ENCODE data around the gene ATP2A3.

Gene ATP2A3

DNA sequence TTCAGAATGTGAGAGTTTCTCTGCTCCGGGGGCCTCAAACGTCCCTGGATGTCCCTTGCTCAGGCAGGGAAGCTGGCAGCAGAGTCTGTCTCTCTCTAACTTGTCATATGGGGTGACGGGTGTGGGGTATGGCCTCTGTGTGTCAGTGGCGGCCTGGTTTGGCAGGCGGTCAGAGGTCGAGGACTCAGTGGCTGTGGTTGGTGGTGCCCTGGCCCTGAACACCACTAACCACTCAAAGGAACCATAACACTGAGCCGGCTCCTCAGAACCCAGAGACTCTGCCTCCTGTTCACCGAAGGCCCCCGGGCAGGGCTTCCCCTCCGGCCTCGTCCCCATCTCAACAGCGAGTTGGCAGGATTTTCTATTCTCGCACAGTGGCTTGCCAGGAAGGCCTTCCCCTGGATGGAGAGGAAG, 48.6 kb downstream of the ATP2A3 start:
- H3K4me2 ChIP-seq (ENCODE audit: low read depth, low read length, poor library complexity, severe bottlenecking) = peak overlapping the region; percentile 92
- H3F3A ChIP-seq (ENCODE audit: low read depth) = no peaks in the 10 kb centered on the region
- no peaks in the 10 kb centered on the region for H3K9me2 ChIP-seq (replicated peaks; ENCODE audit: low read depth, low read length)
- H4K20me1 ChIP-seq (ENCODE audit: insufficient read depth, low read length, poor library complexity, severe bottlenecking) = peaks cover 40% of the 10 kb centered on the region
- H2AFZ ChIP-seq (ENCODE audit: low read length) = peak overlapping the region; percentile 63; the same call in 1 of the 2 replicates
- no peak for TF ChIP-seq EZH2phosphoT487 (IDR thresholded peaks at IDR 0.05; ENCODE audit: borderline replicate concordance)
- 0 out of 2 replicates have a peak, but pooled peaks have one; percentile 18 for TF ChIP-seq CTCF (conservative IDR thresholded peaks at IDR 0.05; ENCODE audit: low read length)
- H3K27me3 ChIP-seq (ENCODE audit: insufficient read depth, low read length, poor library complexity, severe bottlenecking) = no peaks in the 10 kb centered on the region
- no peaks in the 10 kb centered on the region for H3K36me3 ChIP-seq (ENCODE audit: insufficient read depth, low read length)
- H3K9ac ChIP-seq (ENCODE audit: low read depth, low read length, poor library complexity, severe bottlenecking) = peak overlapping the region; percentile 98
- peaks cover 75% of the 10 kb centered on the region for H3K79me2 ChIP-seq (ENCODE audit: insufficient read depth, low read length)
- no peaks in the 10 kb centered on the region for H3K9me3 ChIP-seq (ENCODE audit: insufficient read depth, low read depth, low read length)
- H3K4me3 ChIP-seq (ENCODE audit: low read length, poor library complexity, severe bottlenecking) = peak overlapping the region; percentile 94
- H3K4me1 ChIP-seq (ENCODE audit: insufficient read depth, low read length, poor library complexity, severe bottlenecking) = peaks cover 48% of the 10 kb centered on the region

DNA sequence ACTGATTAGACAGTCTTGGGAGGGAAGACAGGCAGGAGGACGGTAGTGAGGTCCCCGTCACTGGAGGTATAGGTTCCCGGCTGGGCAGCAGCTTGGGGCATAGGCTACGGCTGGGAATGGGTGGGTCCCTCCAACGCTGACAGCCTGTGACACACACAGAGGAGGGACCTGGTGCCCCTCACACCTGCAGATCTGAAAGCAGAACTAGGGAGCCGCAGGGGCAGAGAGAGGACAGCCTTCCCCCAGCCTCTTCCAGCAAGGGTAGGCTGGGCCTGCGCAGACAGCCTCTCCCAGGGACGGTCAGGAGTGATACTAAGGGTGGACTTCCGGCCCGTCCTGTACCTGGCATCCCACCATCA, 49.9 kb downstream of the ATP2A3 start:
- Histone ChIP-seq H3K9me2 (replicated peaks; ENCODE audit: low read depth, low read length) (no peaks in the 10 kb centered on the region), H4K20me1 (ENCODE audit: insufficient read depth, low read length, poor library complexity, severe bottlenecking) (peaks cover 40% of the 10 kb centered on the region), H3F3A (ENCODE audit: low read depth) (no peaks in the 10 kb centered on the region), H3K4me1 (ENCODE audit: insufficient read depth, low read length, poor library complexity, severe bottlenecking) (peaks cover 44% of the 10 kb centered on the region), H2AFZ (ENCODE audit: low read length) (no peak overlapping the region), H3K9me3 (ENCODE audit: insufficient read depth, low read depth, low read length) (no peaks in the 10 kb centered on the region), H3K27me3 (ENCODE audit: insufficient read depth, low read length, poor library complexity, severe bottlenecking) (no peaks in the 10 kb centered on the region), H3K4me3 (ENCODE audit: low read length, poor library complexity, severe bottlenecking) (peak overlapping the region; percentile 94), H3K79me2 (ENCODE audit: insufficient read depth, low read length) (peaks cover 83% of the 10 kb centered on the region), H3K36me3 (ENCODE audit: insufficient read depth, low read length) (no peaks in the 10 kb centered on the region), H3K9ac (ENCODE audit: low read depth, low read length, poor library complexity, severe bottlenecking) (peak overlapping the region; percentile 98), H3K4me2 (ENCODE audit: low read depth, low read length, poor library complexity, severe bottlenecking) (peak overlapping the region; percentile 92)
- TF ChIP-seq EZH2phosphoT487 (IDR thresholded peaks at IDR 0.05; ENCODE audit: borderline replicate concordance) = no peak
- no peak for TF ChIP-seq CTCF (conservative IDR thresholded peaks at IDR 0.05; ENCODE audit: low read length)

DNA sequence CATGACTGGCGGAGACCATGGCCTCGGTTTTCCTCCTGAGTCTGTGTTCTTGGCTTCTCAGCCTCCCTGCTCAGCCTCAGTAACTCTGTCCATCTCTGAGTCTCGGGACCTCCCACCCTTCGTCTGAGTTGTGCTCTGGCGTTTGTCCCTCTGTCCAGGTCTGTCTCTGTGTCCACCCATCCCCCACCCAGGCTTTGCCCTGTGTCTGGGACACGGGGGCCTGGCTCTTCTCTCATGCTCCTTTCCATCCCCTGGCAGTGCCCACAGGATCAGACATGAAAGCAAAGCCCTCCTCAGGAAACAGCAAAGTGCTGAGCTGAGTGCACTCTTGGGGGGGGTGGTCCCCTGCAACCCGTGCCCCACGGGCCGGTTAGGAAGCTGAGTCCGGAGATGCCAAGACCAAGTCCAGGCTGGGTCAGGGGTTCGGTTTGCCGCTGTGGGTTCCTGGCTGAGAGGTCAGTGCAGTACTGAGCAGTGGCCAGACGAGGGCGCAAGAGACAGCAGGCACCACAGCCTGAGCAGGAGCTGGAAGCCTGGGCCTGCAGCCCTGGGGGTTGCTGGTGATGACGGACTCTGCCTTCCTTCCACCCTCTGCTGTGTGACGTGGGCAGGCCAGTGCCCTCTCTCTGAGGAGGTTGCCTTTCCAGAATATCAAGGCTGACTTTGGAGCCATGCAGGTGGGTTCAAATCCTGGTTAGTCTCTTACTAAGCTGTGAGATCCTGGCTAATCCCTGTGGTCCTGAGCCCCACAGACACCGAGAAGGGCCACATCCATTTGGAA, 50.5 kb downstream of the ATP2A3 start:
- Histone ChIP-seq H3K79me2 (ENCODE audit: insufficient read depth, low read length) (peaks cover 81% of the 10 kb centered on the region), H3K36me3 (ENCODE audit: insufficient read depth, low read length) (no peaks in the 10 kb centered on the region), H4K20me1 (ENCODE audit: insufficient read depth, low read length, poor library complexity, severe bottlenecking) (peaks cover 40% of the 10 kb centered on the region), H3K9me3 (ENCODE audit: insufficient read depth, low read depth, low read length) (no peaks in the 10 kb centered on the region), H3K27me3 (ENCODE audit: insufficient read depth, low read length, poor library complexity, severe bottlenecking) (no peaks in the 10 kb centered on the region), H3K9ac (ENCODE audit: low read depth, low read length, poor library complexity, severe bottlenecking) (peak overlapping the region; percentile 98), H3K9me2 (replicated peaks; ENCODE audit: low read depth, low read length) (no peaks in the 10 kb centered on the region), H3K4me3 (ENCODE audit: low read length, poor library complexity, severe bottlenecking) (peak overlapping the region; percentile 94), H3F3A (ENCODE audit: low read depth) (no peaks in the 10 kb centered on the region), H2AFZ (ENCODE audit: low read length) (no peak overlapping the region), H3K4me1 (ENCODE audit: insufficient read depth, low read length, poor library complexity, severe bottlenecking) (peaks cover 39% of the 10 kb centered on the region), H3K4me2 (ENCODE audit: low read depth, low read length, poor library complexity, severe bottlenecking) (peak overlapping the region; percentile 92)
- no peak for TF ChIP-seq EZH2phosphoT487 (IDR thresholded peaks at IDR 0.05; ENCODE audit: borderline replicate concordance)
- TF ChIP-seq CTCF (conservative IDR thresholded peaks at IDR 0.05; ENCODE audit: low read length) = peak; percentile 95
